Middle frontal gyrus (tissue), 1 donor: Measurements from ENCODE around the gene TMBIM4.
A peak's percentile ranks its signal among the peaks of the same experiment; 100 is the strongest.

Experiments
- DNase-seq: peaks from one replicate; pipeline ENCODE4 v3.0.0-alpha.2; 2015; ENCODE audit warnings: low spot score; ENCODE audit errors: extremely low spot score

Gene TMBIM4

DNA sequence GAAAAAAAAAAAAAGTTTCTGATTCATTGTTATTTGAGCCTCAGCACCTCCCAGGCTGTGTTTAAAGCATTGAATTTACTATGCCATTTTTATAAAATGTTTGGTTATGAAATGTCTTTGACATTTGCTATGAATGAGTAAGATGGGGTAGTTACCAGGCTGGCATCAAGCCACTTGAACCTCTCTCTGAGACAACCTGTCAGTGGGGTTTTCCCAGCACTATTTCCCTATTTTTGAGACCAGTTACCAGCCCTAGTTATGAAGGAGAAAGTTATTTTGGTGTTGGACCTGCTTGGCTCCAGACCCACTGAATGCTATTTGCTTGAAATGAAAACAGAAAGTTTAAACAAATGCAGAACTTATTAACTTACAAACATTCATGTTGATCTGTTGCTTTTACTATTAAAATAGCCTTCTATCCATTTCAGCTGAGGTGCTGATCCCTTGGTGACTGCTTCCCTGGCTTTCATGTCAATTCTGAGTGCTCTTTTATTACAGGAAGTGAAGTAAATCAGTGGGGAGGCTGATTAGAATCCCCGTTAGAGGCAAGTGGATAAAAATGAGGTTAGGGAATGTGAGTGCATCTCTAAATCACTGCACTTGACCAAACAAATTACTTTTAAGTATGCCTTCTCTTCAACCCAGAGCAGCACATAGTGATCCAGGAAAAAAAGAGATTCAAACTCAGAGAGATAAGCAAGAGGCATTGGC lies 77.1 kb downstream of the TMBIM4 start:
- no peak for DNase-seq

GRCh38 chr12:66090157-66090556 lies 79.6 kb downstream of the TMBIM4 start:
- no peak for DNase-seq

DNA sequence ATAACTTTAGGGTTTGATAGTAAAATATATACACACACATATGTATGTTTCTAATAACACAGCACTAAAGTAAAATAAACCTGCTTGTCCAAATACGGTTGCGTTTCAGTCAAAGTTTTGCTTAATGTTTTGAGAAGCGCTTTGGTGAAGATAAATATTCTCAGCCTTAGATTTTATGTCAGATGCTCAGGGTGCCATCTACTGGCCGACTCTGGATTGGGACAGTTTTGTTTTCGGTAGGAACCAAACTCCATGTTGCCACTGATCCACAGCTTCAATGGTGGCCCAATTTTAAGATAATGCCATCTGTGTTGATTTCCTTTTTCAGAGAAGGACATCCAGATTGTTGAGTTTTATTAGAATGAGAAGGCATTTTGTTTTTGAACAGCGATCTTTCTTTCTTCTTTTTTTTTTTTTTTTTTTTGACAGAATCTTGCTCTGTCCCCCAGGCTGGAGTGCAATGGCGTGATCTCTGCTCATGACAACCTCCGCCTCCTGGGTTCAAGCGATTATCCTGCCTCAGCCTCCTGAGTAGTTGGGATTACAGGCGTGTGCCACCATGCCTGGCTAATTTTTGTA lies 82.3 kb downstream of the TMBIM4 start:
- DNase-seq = peak; percentile 42

DNA sequence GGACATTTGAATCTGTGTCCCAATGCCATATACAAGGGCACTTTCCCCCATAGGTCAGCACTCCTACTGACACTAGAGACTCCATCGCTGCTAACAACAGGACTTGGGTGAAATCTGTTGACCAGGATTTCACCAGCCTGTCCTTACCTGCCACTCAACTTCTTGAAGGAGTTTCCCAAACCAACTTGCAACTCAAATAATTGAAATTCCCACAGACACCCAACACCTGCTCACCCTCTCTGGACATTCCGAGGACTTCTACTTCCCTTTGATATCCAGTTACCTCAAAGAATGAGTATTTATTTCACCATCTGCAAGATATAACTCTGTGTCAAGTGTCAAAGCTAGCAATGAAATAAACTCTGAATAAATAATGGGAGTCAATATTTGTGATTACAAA lies 83.8 kb downstream of the TMBIM4 start:
- no peak for DNase-seq
